DND-41 (cell line): ENCODE data around the gene OVOL1.

Experiments
- ATAC-seq: fragments of 200-7000 bp; cut with Tn5 transposase; 3 replicates; pipeline ENCODE4 v1.9.1; 2021; ENCODE audit warnings: low read depth; ENCODE audit not compliant: insufficient read depth
- DNase-seq: peaks from one replicate; pipeline ENCODE4 v3.0.0-alpha.2; 2020
- H2AFZ ChIP-seq: 2 replicates; pipeline ENCODE4 v1.6.0; 2012; ENCODE audit warnings: low read depth, low read length
- H3K27ac ChIP-seq: 2 replicates; pipeline ENCODE4 v1.5.1; 2012; ENCODE audit warnings: low read length, inconsistent platforms
- H3K27me3 ChIP-seq: fragments of 200-600 bp; sonication (generic); 2 replicates; pipeline ENCODE4 v1.6.0; 2012; ENCODE audit warnings: low read length, mild to moderate bottlenecking, inconsistent platforms; ENCODE audit not compliant: insufficient read depth, poor library complexity
- H3K36me3 ChIP-seq: 2 replicates; pipeline ENCODE4 v1.5.1; 2012; ENCODE audit warnings: low read length, inconsistent platforms; ENCODE audit not compliant: insufficient read depth
- H3K4me1 ChIP-seq: 2 replicates; pipeline ENCODE4 v1.5.1; 2012; ENCODE audit warnings: mild to moderate bottlenecking, low read length; ENCODE audit not compliant: insufficient read depth
- H3K4me2 ChIP-seq: 2 replicates; pipeline ENCODE4 v1.6.0; 2012; ENCODE audit warnings: mild to moderate bottlenecking, moderate library complexity, low read length, inconsistent platforms; ENCODE audit not compliant: insufficient read depth
- H3K4me3 ChIP-seq, 2 experiments: fragments of 200-600 bp in 1 of 2; shearing (Covaris generic) in 1 of 2; 2 replicates each; pipeline ENCODE4 v1.5.1; 2012 to 2016; ENCODE audit warnings: inconsistent platforms in 2 of 2, low read length in 2 of 2, mild to moderate bottlenecking in 2 of 2, low read depth in 1 of 2, moderate library complexity in 1 of 2
- H3K79me2 ChIP-seq: 2 replicates; pipeline ENCODE4 v1.6.0; 2012; ENCODE audit warnings: low read length, inconsistent platforms; ENCODE audit not compliant: insufficient read depth
- H3K9ac ChIP-seq: 2 replicates; pipeline ENCODE4 v1.6.0; 2012; ENCODE audit warnings: low read depth, mild to moderate bottlenecking, inconsistent platforms, low read length, moderate library complexity
- H3K9me3 ChIP-seq: 2 replicates; pipeline ENCODE4 v1.5.1; 2012; ENCODE audit warnings: low read length, moderate library complexity, mild to moderate bottlenecking, inconsistent platforms; ENCODE audit not compliant: insufficient read depth, severe bottlenecking
- H4K20me1 ChIP-seq: 2 replicates; pipeline ENCODE4 v1.6.0; 2012; ENCODE audit warnings: low read length; ENCODE audit not compliant: insufficient read depth
- EZH2 ChIP-seq: IDR thresholded peaks from 3 replicates; pipeline ENCODE4 v1.6.1; 2012; ENCODE audit warnings: borderline replicate concordance, low read depth, mild to moderate bottlenecking, moderate library complexity, low read length, inconsistent platforms; ENCODE audit not compliant: severe bottlenecking
- TF ChIP-seq, protein P1 (sequence below): IDR thresholded peaks from 2 replicates; pipeline ENCODE4 v1.5.1; 2012; ENCODE audit warnings: borderline replicate concordance, low read length, moderate library complexity, mild to moderate bottlenecking; ENCODE audit not compliant: poor library complexity, severe bottlenecking; ENCODE audit errors: extremely low read depth

Gene OVOL1

DNA sequence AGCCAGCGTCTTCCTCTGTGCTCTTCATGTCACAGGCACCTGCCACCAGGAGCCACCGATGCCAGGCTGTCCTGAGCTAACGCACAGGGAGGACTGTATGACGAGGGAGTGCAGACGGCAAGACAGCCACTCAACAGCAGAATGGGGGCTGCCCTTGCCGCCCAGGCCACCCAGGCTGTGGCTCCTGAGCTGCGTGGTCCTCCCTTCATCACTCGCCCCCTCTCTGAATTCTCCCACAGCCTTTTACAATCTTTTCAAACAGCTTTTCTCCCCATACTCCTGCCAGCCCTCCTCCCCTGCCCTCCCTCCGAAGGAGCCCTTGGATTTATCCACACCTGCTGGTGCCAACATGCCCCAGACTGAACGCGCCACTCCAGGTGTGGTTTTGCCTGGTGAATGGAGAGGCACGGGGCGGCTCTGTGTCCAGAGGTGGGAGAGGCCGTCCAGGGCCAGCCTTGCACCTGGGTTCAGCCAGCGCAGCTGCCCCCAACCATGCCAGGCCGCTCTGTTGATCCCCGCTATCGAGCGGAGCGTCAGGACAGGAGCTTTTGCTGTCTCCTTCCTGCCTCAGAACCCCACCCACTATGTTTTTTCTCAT, 22.0 kb downstream of the OVOL1 start:
- no peaks in the 10 kb centered on the region for H3K4me1 ChIP-seq
- H3K9ac ChIP-seq = no peak overlapping the region
- no peaks in the 10 kb centered on the region for H3K79me2 ChIP-seq
- H3K4me3 ChIP-seq = no peak overlapping the region
- no peak overlapping the region for H2AFZ ChIP-seq
- no peaks in the 10 kb centered on the region for H3K27me3 ChIP-seq
- no peaks in the 10 kb centered on the region for H3K9me3 ChIP-seq
- no peak for TF ChIP-seq EZH2
- TF ChIP-seq, protein P1, sequence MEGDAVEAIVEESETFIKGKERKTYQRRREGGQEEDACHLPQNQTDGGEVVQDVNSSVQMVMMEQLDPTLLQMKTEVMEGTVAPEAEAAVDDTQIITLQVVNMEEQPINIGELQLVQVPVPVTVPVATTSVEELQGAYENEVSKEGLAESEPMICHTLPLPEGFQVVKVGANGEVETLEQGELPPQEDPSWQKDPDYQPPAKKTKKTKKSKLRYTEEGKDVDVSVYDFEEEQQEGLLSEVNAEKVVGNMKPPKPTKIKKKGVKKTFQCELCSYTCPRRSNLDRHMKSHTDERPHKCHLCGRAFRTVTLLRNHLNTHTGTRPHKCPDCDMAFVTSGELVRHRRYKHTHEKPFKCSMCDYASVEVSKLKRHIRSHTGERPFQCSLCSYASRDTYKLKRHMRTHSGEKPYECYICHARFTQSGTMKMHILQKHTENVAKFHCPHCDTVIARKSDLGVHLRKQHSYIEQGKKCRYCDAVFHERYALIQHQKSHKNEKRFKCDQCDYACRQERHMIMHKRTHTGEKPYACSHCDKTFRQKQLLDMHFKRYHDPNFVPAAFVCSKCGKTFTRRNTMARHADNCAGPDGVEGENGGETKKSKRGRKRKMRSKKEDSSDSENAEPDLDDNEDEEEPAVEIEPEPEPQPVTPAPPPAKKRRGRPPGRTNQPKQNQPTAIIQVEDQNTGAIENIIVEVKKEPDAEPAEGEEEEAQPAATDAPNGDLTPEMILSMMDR = no peak
- H3K4me2 ChIP-seq = no peak overlapping the region
- ATAC-seq = no peak
- 0 out of 2 replicates have a peak, but pooled peaks cover 3% of the 10 kb centered on the region for H4K20me1 ChIP-seq
- no peaks in the 10 kb centered on the region for H3K36me3 ChIP-seq
- DNase-seq = no peak
- no peak overlapping the region for H3K27ac ChIP-seq

DNA sequence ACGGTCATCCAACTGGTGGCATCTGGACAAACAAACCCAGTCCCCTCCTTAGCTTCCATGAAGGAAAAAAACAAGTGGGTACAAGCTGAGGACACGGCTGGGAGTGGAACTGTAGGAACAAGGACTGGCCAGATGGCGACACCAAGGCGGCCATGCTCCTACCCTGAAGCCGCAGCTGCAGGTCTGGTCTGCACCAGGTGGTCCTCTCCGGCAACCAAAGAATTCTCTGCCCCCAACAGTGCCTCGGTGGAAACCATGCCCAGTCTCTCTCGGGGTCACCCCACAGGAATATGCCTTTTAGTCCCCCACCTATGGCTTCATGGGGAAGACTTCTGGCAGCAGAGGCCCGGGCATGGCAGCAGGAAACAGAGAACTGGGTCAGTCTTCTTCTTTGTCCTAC, 22.6 kb downstream of the OVOL1 start:
- no peak overlapping the region for H3K4me2 ChIP-seq
- H2AFZ ChIP-seq = no peak overlapping the region
- H3K4me1 ChIP-seq = no peaks in the 10 kb centered on the region
- H3K79me2 ChIP-seq = no peaks in the 10 kb centered on the region
- H3K27me3 ChIP-seq = no peaks in the 10 kb centered on the region
- DNase-seq (no peak), ATAC-seq (no peak)
- H3K4me3 ChIP-seq = no peak overlapping the region
- no peak overlapping the region for H3K27ac ChIP-seq
- TF ChIP-seq, protein P1 = no peak
- TF ChIP-seq EZH2 = no peak
- H3K36me3 ChIP-seq = no peaks in the 10 kb centered on the region
- H4K20me1 ChIP-seq = 0 out of 2 replicates have a peak, but pooled peaks cover 3% of the 10 kb centered on the region
- no peak overlapping the region for H3K9ac ChIP-seq
- H3K9me3 ChIP-seq = no peaks in the 10 kb centered on the region

- no peaks in the 10 kb centered on the region for H3K36me3 ChIP-seq
- H2AFZ ChIP-seq = no peak overlapping the region
- no peak overlapping the region for H3K27ac ChIP-seq
- H3K9ac ChIP-seq = no peak overlapping the region
- no peaks in the 10 kb centered on the region for H3K79me2 ChIP-seq
- TF ChIP-seq EZH2 = no peak
- TF ChIP-seq, protein P1 = peak; percentile 47
- H3K4me2 ChIP-seq = no peak overlapping the region
- H3K4me3 ChIP-seq = no peak overlapping the region
- H3K9me3 ChIP-seq = no peaks in the 10 kb centered on the region
- H3K4me1 ChIP-seq = no peaks in the 10 kb centered on the region
- ATAC-seq (0 out of 3 replicates have a peak, but pooled peaks have one; percentile 42), DNase-seq (no peak)
- 0 out of 2 replicates have a peak, but pooled peaks cover 3% of the 10 kb centered on the region for H4K20me1 ChIP-seq
- no peaks in the 10 kb centered on the region for H3K27me3 ChIP-seq
Observed at GRCh38 chr11:65810046-65810868, 23.4 kb downstream of the OVOL1 start.
